SK-N-SH treated with all-trans-retinoic acid at 6 μM for 48 hours (cell line): ENCODE measurements around the gene EXOC5.

Experiments used
- ATAC-seq: fragments of 200-7000 bp; cut with Tn5 transposase; 3 replicates; pipeline ENCODE4 v1.9.1; 2020; ENCODE audit warnings: mild to moderate bottlenecking, moderate library complexity
- CSDC2 ChIP-seq: fragments of 250-450 bp; sonication (Bioruptor Pico); IDR thresholded peaks from 2 replicates; pipeline ENCODE4 v1.5.0; 2020; ENCODE audit warnings: mild to moderate bottlenecking, moderate library complexity
- ISL1 ChIP-seq: fragments of 250-450 bp; sonication (Bioruptor Pico); IDR thresholded peaks from 2 replicates; pipeline ENCODE4 v2.1.2; 2022; ENCODE audit warnings: mild to moderate bottlenecking, moderate library complexity
- OSR1 ChIP-seq: fragments of 250-450 bp; sonication (Bioruptor Pico); IDR thresholded peaks from 2 replicates; pipeline ENCODE4 v1.8.0; 2022; ENCODE audit warnings: moderate library complexity, mild to moderate bottlenecking, inconsistent platforms
- POU6F1 ChIP-seq: fragments of 250-450 bp; sonication (Bioruptor Pico); IDR thresholded peaks from 2 replicates; pipeline ENCODE4 v1.8.0; 2021; ENCODE audit warnings: low read depth, mild to moderate bottlenecking, moderate library complexity, borderline replicate concordance
- RARB ChIP-seq: fragments of 250-450 bp; sonication (Bioruptor Pico); IDR thresholded peaks from 2 replicates; pipeline ENCODE4 v1.8.0; 2021; ENCODE audit warnings: mild to moderate bottlenecking, moderate library complexity
- SNAI2 ChIP-seq: fragments of 250-450 bp; sonication (Bioruptor Pico); IDR thresholded peaks from 2 replicates; pipeline ENCODE4 v1.5.0; 2020; ENCODE audit warnings: mild to moderate bottlenecking, moderate library complexity
- ZNF565 ChIP-seq: fragments of 450-650 bp; formaldehyde crosslinking; conservative IDR thresholded peaks from 2 replicates; pipeline ENCODE4 v1.5.0; 2020; ENCODE audit warnings: low read depth, mild to moderate bottlenecking, moderate library complexity
- ZNF70 ChIP-seq: fragments of 450-650 bp; formaldehyde crosslinking; IDR thresholded peaks from 2 replicates; pipeline ENCODE4 v1.5.0; 2020; ENCODE audit warnings: mild to moderate bottlenecking, moderate library complexity
- TF ChIP-seq, protein P1 (sequence below): fragments of 250-450 bp; sonication (Bioruptor Pico); IDR thresholded peaks from 2 replicates; pipeline ENCODE4 v1.5.0; 2020; ENCODE audit warnings: mild to moderate bottlenecking, moderate library complexity
- TF ChIP-seq, protein P2 (sequence below): fragments of 250-450 bp; sonication (Bioruptor Pico); IDR thresholded peaks from 2 replicates; pipeline ENCODE4 v1.8.0; 2020; ENCODE audit warnings: mild to moderate bottlenecking, moderate library complexity, borderline replicate concordance

EXOC5 gene

GRCh38 chr14:57160333-57160732, 108.4 kb downstream of the EXOC5 start:
- ATAC-seq: no peak
- TF ChIP-seq CSDC2 (CRISPR knock-in tag): no peak
- TF ChIP-seq, protein P1, sequence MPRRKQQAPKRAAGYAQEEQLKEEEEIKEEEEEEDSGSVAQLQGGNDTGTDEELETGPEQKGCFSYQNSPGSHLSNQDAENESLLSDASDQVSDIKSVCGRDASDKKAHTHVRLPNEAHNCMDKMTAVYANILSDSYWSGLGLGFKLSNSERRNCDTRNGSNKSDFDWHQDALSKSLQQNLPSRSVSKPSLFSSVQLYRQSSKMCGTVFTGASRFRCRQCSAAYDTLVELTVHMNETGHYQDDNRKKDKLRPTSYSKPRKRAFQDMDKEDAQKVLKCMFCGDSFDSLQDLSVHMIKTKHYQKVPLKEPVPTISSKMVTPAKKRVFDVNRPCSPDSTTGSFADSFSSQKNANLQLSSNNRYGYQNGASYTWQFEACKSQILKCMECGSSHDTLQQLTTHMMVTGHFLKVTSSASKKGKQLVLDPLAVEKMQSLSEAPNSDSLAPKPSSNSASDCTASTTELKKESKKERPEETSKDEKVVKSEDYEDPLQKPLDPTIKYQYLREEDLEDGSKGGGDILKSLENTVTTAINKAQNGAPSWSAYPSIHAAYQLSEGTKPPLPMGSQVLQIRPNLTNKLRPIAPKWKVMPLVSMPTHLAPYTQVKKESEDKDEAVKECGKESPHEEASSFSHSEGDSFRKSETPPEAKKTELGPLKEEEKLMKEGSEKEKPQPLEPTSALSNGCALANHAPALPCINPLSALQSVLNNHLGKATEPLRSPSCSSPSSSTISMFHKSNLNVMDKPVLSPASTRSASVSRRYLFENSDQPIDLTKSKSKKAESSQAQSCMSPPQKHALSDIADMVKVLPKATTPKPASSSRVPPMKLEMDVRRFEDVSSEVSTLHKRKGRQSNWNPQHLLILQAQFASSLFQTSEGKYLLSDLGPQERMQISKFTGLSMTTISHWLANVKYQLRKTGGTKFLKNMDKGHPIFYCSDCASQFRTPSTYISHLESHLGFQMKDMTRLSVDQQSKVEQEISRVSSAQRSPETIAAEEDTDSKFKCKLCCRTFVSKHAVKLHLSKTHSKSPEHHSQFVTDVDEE: no peak
- TF ChIP-seq, protein P2, sequence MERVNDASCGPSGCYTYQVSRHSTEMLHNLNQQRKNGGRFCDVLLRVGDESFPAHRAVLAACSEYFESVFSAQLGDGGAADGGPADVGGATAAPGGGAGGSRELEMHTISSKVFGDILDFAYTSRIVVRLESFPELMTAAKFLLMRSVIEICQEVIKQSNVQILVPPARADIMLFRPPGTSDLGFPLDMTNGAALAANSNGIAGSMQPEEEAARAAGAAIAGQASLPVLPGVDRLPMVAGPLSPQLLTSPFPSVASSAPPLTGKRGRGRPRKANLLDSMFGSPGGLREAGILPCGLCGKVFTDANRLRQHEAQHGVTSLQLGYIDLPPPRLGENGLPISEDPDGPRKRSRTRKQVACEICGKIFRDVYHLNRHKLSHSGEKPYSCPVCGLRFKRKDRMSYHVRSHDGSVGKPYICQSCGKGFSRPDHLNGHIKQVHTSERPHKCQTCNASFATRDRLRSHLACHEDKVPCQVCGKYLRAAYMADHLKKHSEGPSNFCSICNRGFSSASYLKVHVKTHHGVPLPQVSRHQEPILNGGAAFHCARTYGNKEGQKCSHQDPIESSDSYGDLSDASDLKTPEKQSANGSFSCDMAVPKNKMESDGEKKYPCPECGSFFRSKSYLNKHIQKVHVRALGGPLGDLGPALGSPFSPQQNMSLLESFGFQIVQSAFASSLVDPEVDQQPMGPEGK (CRISPR knock-in tag): no peak
- no peak for TF ChIP-seq ISL1 (CRISPR knock-in tag)
- no peak for TF ChIP-seq POU6F1 (CRISPR knock-in tag)
- no peak for TF ChIP-seq ZNF565 (CRISPR knock-in tag)
- no peak for TF ChIP-seq OSR1 (CRISPR knock-in tag)
- no peak for TF ChIP-seq RARB (CRISPR knock-in tag)
- TF ChIP-seq SNAI2 (CRISPR knock-in tag): no peak

- ATAC-seq: no peak
- TF ChIP-seq ZNF70: no peak
Observed at GRCh38 chr14:57153286-57153685, 115.4 kb downstream of the EXOC5 start.
